GM19099 (cell line): ENCODE data around the gene TMEM117.

Experiments
- POLR2A ChIP-seq: IDR thresholded peaks from 3 replicates; pipeline ENCODE4 v1.6.1; 2011; ENCODE audit warnings: low read depth; ENCODE audit not compliant: insufficient read length; ENCODE audit errors: extremely low read depth

TMEM117 gene

DNA sequence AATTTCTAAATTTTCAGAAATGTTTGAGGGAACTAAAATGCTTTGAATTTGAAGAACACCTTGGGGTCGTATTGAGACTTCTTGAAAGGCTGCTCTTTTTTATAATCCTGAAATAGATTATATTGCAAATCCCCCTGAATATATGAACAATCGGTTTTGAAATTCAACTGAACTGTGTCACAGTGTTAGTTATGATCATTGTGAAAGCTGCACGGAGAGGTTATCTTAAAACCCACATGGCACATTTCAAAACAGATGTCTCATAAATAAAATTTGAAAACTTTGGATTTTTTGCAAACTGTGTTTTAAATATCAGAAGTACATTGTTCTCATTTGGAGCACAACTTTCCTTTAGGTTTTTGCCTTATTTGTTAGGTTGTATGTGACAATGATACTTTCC lies 218.4 kb downstream of the TMEM117 start:
- TF ChIP-seq POLR2A: no peak

DNA sequence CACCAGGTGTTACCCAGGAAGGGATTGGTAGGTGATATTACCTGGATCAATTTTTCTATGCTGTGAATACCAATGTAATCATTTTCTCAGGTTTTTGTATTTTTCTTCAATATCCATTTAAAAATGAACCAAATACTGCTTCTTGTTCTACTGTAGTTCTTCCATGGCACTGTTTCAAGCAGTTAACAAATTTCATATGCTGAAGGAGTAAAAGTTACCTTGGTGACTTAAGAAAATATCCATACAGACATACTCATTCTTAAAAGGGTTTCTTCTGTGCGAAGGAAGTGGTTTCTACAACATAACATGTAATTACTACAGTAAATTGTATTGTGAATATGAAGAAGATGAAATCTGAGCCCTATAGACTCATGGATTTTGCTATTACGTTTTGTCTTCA lies 222.5 kb downstream of the TMEM117 start:
- TF ChIP-seq POLR2A: no peak

DNA sequence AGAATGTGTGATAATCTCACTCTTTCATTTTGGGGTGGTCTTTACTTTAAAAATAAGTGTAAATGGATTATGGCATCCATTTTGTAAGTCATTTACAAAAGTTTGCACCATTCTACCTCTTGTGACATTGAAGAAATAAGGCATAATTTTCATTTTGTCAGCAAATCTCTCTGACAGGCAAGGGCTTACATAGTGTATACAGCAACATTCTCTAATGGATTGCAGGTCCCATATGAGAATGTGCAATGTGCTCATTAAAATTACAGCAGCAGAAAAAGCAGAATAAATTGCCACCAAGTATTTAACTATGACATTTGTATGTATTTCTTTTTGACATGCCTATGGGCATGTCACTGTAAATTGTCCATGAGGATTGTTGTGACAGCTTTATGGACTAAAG lies 223.6 kb downstream of the TMEM117 start:
- TF ChIP-seq POLR2A: no peak

DNA sequence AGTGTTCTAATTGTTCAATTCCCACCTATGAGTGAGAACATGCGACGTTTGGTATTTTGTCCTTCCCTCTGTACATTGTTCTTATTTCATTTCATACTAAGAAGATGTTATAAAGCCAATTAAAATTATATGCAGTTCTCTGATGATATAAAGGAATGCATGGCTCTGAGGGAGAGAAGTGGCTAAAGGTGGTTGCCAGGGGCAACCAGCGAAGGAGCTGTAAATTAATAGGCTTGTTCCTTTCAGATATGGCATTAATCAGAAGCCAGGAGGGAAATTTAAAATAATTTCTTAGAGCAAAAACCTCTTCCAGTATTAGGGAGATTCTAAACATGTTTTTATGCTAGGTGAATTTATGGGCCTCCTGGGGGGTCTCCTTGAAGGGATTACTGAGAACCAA lies 227.8 kb downstream of the TMEM117 start:
- no peak for TF ChIP-seq POLR2A

DNA sequence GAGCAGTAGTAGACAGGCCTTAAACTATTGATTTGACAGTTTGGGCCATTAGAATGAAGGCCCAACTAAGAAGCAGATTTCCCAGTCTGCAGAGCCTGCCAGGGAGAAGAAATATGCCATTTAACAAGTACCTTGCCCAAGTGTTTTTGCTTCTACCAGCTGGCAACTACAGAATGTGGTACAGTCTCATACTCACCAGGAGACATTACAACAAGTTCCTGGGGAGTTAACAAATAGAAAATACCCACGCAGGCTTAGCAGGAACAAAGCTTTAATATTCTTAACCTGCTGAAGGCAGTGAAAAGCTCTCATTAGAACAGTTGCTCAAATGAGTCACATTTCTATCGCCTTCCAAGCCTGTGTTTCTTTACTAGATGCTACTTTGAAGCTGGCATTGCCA lies 241.0 kb downstream of the TMEM117 start:
- TF ChIP-seq POLR2A: no peak

DNA sequence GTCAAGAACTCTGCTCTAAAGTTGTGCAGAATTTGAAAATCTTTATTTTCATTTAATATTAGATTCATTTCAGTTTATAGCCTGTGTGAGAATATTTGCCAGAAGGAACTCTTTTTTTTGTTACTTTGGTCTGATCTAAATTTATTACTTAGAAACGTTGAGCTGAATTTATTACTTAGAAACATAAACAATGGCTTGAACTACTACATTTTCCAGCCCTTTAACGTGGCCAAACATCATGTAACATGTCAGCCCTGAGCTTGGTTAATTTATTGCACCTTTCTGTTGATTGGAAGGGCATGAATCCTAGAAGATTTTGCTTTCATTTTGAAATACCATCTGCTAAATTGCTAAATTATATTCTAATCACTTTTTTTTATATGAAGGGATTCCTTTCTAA lies 241.4 kb downstream of the TMEM117 start:
- TF ChIP-seq POLR2A: no peak

DNA sequence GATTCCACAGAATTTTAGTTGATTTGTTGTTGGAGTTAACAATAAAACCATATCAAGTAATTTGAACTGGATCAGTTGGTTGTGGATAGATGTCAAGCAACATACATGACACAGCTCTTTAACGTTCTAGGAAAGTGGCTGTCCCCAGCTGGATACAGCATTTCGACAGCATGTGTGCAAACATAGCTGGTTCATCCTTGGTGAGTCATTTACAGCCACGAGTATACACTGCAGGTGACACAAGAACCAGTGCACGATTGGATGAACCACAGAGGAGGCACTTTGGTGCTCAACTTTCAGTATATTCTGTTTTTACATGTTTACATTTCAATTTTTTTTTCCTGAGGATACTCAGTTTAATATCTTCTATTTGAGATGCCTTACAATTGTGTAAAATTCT lies 242.4 kb downstream of the TMEM117 start:
- no peak for TF ChIP-seq POLR2A

DNA sequence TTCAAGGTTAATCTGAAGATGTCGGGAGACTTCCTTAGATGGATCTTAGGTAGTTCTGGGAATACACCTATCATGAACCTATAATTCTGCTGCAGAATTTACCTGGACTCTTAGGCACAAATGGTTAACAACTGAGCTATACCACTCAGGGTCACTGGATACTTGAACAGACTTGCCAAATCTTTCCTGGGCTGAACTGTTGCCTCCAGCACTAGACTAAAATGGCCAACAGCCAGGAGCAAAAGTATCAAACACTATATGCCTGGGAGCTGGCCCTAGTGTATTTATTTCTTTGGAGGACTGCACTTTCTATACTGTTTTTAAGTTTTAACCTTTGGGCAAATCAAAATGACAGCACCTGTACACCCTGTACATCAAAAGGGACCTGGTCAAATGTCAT lies 252.8 kb downstream of the TMEM117 start:
- TF ChIP-seq POLR2A: no peak

DNA sequence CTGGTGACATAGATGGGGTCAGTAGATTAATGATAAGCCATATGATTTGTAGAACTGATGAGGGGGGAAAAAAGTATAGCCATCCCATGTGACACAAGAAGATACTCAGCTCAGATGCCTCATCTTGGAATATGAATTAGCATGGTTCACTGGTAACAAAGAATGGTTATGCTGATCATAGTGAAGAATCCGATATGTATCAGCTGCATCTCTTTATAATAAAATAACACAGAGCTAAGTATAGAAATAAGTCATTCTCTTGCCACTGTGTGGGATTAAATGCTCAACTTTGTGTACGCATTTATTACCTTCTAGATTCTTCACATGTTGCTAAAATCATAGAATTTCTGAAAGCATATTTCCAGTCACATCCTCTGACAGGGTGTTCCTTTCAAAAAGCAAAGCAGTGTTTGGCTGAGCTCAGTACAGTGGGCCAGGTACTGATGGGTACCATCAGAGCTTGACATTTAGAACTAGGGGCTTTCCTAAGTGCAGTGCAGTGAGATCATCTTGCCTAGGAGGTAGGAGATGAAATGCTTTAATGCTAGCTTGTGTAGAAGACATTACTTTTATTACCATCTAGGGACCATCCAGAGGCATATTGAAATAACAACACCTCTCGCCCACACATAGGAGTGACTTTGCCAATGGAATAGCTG lies 256.2 kb downstream of the TMEM117 start:
- no peak for TF ChIP-seq POLR2A

DNA sequence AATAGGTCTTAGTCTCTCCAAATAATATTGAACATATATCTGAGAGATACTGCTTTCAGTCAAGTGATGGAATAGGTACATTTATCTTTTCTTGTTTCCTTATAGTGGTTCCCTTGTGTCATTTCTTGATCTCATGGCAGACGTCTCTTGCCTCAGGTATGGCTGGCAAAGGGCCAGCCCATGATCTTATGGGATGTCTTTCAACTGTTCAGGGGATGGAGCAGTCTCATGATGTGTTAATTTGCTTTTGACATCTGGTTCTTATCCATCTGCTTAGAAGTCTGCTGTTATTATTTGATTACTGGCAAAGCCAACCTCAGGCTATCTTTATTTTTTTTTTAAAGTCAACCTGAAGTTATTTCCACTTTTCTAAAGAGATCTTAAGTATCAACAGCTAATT lies 262.9 kb downstream of the TMEM117 start:
- TF ChIP-seq POLR2A: no peak

DNA sequence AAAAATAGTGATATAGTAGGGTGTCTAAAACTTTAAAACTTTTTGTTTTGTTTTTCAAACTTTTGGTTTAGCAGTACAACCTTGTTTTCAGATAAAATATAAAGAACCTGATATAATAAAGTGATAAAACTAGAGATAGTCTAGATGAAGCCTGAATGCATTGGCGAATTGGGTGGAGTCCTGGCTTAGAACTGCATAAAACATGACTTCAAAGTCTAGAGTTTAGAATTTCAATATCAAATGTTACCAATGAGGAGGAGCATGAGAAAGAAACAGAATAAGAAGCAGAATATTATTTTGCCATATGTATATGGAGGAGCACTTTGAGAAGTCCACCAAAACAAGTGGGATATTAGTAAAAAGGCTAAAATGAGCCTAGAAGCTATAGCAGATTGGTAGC lies 263.6 kb downstream of the TMEM117 start:
- TF ChIP-seq POLR2A: no peak

DNA sequence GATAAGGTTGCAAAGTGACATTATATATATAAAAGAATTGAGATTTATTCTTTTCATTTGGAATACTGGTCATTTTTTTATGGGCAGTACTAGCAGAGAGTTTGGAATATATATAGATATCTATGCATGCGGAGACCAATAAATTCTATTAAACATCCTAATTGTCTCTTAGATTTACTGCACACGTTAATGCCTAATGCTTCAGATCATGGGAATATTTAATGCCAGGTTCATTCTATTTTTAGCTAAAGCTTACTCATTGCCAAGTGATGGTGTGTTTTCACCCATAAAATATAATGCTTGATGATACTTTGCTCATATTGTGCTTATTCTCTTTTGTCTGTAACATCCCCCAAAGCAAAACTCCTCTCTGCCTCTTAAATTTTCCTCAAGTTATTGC lies 264.4 kb downstream of the TMEM117 start:
- TF ChIP-seq POLR2A: no peak

DNA sequence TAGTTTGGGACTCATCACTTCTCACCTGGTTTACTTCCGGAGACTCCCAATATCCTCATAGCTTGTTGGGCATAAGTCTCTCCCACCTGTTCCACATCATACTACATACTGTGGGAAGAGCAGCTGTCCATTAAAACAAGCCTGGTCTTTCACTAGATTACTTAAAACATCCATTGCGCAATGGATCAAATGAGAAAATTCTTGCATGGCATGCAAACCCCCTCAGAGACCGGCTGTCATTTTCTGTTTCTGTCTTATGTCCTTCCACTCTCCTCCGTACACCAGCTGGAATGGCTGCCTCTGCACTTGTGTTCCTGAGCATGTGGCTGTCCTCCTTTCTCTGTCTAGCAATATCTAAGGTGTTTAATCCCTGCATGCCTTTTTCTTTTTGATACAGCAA lies 265.6 kb downstream of the TMEM117 start:
- no peak for TF ChIP-seq POLR2A

DNA sequence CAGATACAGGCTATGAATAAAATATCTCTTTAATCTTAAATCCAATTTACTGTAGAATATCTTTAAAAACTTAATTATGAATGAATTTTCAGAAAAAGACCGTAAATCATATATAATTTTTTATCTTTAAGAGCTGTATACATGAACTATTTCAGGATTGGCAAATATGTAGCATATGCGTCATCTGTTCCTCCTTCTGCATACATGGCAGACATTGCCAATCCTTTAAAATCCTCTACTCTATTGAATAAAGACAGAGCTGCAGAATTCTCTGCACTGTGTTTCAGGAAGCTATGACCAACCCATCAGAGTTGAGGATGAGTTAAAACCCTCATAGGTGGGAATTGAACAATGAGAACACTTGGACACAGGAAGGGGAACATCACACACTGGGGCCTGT lies 279.0 kb downstream of the TMEM117 start:
- TF ChIP-seq POLR2A: no peak

DNA sequence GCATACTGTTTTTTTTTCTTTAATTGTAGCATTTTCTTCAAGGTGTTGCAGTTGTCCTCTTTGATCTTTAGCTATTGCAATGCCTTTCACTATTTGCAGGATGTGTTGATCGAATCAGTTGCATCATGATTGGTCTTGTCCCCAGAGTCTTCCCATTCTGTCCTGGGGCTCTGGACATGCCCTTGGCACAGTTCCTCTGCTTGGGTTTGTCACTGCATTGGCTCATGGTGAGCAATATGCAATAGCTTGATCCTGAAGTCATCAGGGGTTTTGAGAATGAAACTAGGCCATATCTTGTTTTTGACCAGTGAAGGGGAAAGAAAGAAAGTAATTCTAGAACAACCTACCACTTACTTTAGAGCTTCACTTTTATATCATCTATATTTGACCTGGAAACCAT lies 281.5 kb downstream of the TMEM117 start:
- TF ChIP-seq POLR2A: no peak

DNA sequence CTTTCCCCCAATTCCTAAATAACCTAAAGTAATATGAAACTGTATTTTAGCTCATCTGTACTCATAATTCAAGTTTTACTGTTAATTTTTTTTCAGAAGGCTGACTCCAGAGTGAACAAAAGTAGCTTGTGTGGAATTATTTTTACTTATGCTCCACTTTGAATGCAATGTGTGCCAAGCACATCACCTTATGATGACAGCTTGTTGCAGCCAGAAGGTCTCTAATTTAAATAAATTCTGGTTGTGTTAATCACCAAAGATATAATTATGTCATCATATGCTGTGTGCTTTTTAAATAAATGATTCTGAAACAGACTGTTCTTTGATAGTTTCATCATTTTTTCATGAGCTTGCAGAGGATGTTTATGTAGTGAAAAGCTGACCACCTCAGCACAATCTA lies 283.1 kb downstream of the TMEM117 start:
- TF ChIP-seq POLR2A: no peak

DNA sequence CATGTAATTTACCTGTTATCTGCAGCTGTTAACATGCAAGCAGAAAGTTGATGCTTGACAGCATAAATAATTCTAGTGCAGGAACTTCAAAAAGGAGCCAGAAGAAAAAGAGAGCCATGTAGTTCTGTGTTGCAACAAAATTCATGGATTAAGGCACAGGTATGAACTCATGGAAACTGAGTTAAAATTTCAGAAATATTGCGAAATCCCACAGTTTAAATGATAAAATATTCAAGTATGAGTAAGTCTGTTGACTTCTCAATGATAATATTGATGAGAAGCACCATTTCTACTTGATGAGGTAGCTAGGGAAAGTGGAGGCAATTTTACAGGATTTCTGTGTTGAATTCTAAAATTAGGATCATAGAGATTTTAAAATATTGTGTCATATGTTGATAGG lies 290.9 kb downstream of the TMEM117 start:
- no peak for TF ChIP-seq POLR2A
